GM13977 (cell line): ENCODE data around the gene RASD1.

ENCODE experiments used
- DNase-seq: peaks from one replicate; pipeline ENCODE4 v3.0.0; 2012; ENCODE audit warnings: low spot score
- in situ Hi-C: fragments of 300-500 bp; cut with MboI; formaldehyde crosslinking; loops from one replicate; pipeline ENCODE4 v1.12.0; 2022; ENCODE audit warnings: low sequenced_read_pairs, low pct_unique_long_range_greater_than_20kb, mixed read lengths, inconsistent platforms; ENCODE audit not compliant: unreplicated experiment
- TF ChIP-seq, protein P1 (sequence below): IDR thresholded peaks from 2 replicates; pipeline ENCODE4 v1.5.1; 2012; ENCODE audit warnings: mild to moderate bottlenecking, control low read depth; ENCODE audit not compliant: insufficient read depth; ENCODE audit errors: extremely low read depth, missing control alignments

Gene RASD1

DNA sequence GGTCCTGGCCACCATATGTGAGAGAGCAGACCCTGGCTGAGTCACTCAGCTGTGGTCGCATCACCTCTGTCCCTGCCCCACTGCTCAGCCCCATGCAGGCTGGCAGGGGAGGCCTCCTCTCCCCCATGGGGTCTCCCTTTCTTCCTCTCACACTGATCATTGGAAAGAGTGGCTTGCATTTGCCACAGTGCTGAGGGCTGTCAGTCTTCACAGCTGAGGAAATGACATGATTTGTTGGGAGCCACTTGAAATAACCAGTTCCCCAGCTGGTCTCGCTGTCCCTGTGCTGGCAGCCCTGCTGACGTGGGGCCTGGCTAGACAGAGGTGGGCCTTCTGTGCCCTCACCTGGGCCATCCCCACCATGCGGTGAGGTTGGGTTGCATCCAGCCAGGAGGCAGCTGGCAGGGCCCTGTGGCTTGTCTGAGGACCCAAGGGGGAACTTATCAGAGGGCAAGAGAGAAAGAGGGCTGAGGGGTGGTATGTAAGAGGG is 49.5 kb downstream of the RASD1 start:
- in situ Hi-C loops, result no loop called here
- TF ChIP-seq, protein P1, sequence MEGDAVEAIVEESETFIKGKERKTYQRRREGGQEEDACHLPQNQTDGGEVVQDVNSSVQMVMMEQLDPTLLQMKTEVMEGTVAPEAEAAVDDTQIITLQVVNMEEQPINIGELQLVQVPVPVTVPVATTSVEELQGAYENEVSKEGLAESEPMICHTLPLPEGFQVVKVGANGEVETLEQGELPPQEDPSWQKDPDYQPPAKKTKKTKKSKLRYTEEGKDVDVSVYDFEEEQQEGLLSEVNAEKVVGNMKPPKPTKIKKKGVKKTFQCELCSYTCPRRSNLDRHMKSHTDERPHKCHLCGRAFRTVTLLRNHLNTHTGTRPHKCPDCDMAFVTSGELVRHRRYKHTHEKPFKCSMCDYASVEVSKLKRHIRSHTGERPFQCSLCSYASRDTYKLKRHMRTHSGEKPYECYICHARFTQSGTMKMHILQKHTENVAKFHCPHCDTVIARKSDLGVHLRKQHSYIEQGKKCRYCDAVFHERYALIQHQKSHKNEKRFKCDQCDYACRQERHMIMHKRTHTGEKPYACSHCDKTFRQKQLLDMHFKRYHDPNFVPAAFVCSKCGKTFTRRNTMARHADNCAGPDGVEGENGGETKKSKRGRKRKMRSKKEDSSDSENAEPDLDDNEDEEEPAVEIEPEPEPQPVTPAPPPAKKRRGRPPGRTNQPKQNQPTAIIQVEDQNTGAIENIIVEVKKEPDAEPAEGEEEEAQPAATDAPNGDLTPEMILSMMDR, result no peak
- DNase-seq, result no peak

DNA sequence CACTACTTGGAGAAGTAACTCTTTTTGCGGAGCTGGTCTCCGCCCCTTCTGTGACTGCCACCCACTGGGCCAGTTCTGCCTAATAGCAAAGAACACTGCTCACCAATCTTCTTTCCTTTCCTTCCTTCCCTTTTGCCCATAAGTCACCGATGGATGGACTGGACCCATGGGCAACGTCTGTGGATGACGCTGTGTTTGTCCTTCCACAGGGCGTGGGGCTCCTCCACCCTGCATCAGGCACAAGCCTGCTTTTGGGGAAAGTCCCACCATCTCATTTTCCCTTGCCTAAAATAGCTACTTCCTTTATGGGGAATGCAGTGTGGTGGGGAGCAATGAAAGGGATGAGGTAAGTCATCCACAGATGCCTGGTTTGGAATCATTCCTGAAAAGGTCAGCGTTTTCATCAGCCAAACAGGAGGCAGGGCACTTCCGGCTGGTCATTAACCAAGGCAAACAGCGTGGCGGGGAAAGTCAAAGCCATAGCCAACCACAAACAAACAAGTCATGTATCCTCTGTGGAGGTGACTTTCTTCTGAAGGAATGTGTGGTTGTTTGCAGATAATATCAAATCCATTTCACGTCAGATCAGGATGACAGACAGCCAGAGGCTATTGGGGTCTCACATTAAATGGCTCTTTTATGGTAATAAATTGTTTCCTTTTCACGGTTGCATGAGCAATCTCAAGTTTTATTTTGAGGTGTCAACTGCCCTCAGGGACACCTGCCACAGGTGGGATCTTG is 50.1 kb downstream of the RASD1 start:
- DNase-seq, result no peak
- in situ Hi-C loops, result no loop called here
- TF ChIP-seq, protein P1, result no peak

DNA sequence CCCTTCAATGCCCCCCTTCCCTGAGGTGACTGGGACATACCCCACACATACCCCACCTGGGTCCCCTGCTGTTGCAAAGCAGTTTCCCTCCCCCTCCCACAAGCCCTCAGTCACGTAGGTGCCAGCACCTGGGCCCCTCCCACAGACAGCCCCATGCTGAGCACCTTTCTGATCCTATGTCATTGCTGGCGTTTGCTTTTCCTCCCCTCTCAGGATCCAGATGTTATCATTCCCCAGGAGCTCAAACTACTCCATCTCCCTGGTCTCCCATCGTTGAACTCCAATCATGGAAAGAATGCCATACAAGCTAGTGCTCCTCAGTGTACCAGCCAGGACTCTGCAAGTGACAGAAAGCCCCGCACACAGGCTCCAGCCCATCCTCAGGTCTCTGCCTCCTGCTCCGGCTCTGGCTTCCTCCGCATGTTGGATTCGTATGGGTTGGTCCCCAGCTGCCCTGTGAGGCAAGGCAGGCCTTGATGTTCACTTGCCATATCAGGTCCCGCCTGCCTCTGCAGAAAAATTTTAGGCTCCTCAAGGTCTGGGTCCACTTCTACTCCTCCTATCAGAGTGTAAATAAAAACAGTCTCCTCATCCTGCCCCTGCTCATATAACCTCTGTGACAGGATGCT is 50.8 kb downstream of the RASD1 start:
- TF ChIP-seq, protein P1, result no peak
- DNase-seq, result no peak
- in situ Hi-C loops, result no loop called here
